GM12875 (cell line): Measurements from ENCODE around the gene SOD3.

Experiments
- H3K4me3 ChIP-seq: one replicate; pipeline ENCODE4 v1.5.1; 2011; ENCODE audit warnings: low read depth, low read length, control low read depth
- TF ChIP-seq, protein P1 (sequence below): IDR thresholded peaks from 2 replicates; pipeline ENCODE4 v1.5.1; 2011; ENCODE audit warnings: low read depth, mild to moderate bottlenecking, control low read depth, inconsistent platforms, low read length, moderate library complexity, borderline replicate concordance; ENCODE audit not compliant: insufficient read depth

SOD3 gene

DNA sequence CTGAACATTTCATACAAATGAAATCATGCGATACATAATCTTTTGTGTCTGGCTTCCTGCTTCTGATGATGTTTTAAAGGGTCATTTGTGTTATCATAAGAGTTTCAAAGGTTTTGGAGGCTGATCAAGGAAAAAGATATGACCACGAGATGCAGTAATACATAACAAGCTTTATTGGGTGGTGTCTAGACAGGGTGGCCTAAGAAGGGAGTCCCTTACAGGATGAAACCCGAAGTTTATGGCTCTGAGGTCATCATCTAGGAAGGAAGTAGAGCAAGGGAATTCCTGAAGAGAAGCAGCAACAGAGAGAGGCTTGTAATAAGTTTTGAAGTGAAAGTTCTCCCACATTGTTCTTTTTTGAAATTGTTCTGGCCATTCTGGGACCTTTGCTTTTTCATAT lies 40.8 kb upstream of the SOD3 start:
- H3K4me3 ChIP-seq, result no peak overlapping the region
- TF ChIP-seq, protein P1, sequence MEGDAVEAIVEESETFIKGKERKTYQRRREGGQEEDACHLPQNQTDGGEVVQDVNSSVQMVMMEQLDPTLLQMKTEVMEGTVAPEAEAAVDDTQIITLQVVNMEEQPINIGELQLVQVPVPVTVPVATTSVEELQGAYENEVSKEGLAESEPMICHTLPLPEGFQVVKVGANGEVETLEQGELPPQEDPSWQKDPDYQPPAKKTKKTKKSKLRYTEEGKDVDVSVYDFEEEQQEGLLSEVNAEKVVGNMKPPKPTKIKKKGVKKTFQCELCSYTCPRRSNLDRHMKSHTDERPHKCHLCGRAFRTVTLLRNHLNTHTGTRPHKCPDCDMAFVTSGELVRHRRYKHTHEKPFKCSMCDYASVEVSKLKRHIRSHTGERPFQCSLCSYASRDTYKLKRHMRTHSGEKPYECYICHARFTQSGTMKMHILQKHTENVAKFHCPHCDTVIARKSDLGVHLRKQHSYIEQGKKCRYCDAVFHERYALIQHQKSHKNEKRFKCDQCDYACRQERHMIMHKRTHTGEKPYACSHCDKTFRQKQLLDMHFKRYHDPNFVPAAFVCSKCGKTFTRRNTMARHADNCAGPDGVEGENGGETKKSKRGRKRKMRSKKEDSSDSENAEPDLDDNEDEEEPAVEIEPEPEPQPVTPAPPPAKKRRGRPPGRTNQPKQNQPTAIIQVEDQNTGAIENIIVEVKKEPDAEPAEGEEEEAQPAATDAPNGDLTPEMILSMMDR, result no peak

DNA sequence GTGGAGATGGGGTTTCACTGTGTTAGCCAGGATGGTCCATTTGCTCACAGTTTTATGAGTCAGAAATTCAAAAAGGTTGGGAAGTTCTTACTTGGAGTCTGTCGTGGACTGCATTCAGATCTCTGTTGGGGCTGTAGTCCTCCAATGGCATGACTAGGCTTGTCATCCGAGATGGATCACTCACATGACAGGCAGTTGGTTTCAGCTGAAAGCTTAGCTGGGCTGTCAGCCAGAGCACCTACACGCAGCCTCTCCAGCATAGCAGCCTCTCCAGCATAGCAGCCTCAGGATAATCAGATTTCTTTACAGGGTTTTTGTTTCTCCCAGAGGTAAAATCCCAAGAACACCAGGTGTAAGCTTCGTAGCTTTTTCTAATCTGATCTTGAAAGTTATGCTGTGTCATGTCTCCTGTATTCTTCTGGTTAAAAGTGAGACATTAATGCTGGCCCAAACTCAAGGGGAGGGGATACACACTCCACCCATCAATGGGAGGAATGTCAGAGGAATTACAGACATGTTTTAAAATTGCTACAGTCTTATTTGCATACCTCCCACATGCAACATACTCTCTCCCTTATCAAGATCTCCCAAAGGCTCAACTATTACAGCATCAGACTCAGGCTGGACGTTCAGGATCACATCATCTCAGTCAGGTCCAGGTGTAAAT lies 31.6 kb upstream of the SOD3 start:
- TF ChIP-seq, protein P1, result no peak
- H3K4me3 ChIP-seq, result no peak overlapping the region

DNA sequence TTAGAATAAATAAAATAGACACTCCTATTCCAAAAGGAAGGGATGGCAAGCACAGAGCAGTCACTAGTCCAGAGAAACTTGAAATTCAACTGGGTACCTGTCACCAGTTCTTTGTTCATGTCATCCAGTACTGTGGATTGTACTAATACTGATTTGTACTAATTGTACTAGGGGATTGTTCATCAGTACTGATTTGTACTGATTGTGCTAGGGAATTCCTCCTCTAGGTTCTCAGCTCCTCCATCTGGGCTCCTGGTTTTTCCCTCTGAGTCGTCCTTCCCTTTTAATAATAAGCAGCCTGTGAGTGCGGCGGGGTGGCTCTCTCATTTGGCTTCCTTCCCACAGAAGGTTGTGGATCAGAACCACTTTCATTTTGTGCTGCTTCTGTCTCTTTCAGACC lies 31.0 kb upstream of the SOD3 start:
- TF ChIP-seq, protein P1, result no peak
- no peak overlapping the region for H3K4me3 ChIP-seq

DNA sequence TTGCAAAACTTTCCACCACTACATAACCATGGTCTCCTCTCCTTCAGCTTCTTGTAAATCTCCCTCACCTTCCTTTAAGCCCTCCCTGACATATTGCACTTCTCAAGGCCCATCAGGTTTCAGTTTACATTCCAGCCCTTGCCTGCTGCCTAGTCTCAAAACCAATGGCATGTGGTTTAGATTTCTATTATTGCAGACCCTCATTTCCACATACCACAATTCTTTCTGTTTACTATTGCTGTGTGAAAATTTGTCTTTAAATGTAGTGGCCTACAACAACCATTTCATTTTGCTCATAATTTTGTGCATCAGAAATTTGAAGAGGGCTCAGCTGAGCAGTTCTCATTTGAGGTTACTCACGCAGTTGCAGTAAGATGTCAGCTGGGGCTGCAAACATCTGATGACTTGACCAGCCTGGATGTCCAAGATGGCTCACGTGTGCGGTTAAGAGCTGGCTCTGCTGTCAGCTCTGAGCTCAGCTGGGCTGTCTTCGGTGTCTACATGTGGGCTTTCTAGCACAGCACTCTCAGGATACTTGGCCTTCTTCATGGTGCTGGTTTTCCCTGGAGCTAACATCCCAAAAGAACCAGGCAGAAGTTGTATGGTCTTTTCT lies 29.9 kb upstream of the SOD3 start:
- no peak overlapping the region for H3K4me3 ChIP-seq
- TF ChIP-seq, protein P1, result no peak

DNA sequence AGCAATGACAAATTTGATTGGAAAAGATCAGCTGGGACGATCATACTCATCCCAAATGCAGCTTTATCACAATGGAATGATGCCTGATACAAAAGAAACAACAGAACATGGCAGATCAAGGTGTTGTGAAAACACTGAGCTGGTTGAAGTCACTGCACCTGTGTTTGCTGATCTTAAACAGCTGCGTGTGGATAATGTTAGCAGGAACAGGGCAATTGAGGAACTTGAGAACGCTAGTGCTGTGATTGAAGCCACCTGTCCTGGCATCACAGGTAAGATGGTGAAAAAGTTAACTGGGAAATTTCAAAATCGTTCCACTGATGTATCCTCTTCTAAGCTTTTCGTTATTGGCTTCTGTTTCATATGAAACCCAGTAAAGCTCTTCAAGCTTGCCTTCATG lies 27.4 kb upstream of the SOD3 start:
- no peak overlapping the region for H3K4me3 ChIP-seq
- TF ChIP-seq, protein P1, result no peak

DNA sequence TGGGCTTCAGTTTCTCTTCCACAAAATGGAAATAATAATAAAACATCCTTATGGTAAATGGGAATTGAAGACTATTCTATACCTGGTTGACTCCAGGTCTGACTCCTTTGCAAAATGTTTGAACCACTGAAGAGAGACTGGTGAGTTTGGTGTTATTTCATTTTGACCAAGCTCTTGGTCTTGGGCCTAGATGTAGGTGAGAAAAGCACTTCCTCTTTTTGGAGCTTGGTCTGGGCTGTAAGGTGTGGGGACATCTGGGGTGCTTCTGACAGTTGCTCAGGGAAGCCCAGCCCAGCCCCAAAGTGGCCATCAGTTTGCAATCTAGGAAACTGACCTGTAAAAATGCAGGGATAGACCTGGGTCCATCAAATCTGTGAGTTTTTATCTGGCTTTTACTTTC lies 26.8 kb upstream of the SOD3 start:
- TF ChIP-seq, protein P1, result no peak
- H3K4me3 ChIP-seq, result no peak overlapping the region

DNA sequence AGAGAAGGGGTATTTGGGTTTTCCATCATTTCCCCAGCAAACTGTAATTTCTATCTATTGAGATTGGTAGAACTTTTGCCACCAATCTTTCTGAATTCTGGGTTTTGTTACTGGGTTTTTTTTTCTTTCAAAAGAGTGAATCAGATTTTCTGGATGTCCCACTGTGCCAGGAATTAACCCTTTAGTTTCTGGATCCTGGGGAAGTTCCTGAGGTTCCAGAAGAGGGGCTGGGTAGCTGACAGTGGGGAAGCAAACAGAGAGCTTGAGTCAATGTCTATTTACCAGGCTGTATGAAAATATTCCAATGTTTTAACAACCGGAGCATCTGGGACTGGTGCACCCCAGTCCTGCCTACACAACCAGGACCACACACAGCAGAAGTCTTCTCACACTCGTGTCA lies 25.8 kb upstream of the SOD3 start:
- H3K4me3 ChIP-seq, result no peak overlapping the region
- TF ChIP-seq, protein P1, result no peak
